Measurements from ENCODE around the gene PTPRJ.

PTPRJ gene

GRCh38 chr11:48043111-48043990 lies 63.0 kb downstream of the PTPRJ start:
- no peak for DNase-seq

- DNase-seq: no peak
These were observed 63.7 kb downstream of the PTPRJ start for GRCh38 chr11:48043991-48044512.

GRCh38 chr11:48044577-48044976 lies 64.2 kb downstream of the PTPRJ start:
- peak; percentile 83 to 88 for DNase-seq

- no peak for DNase-seq
These were observed 65.2 kb downstream of the PTPRJ start for GRCh38 chr11:48045536-48045935.

GRCh38 chr11:48047616-48048015 lies 67.3 kb downstream of the PTPRJ start:
- DNase-seq: peak; percentile 76 to 93

- no peak for DNase-seq
These were observed 68.7 kb downstream of the PTPRJ start for GRCh38 chr11:48049036-48049435.

GRCh38 chr11:48050304-48050703 lies 69.9 kb downstream of the PTPRJ start:
- DNase-seq: peak; percentile 45 to 72

GRCh38 chr11:48051217-48051830 lies 71.0 kb downstream of the PTPRJ start:
- no peak for DNase-seq

- DNase-seq: no peak
These were observed 72.1 kb downstream of the PTPRJ start for GRCh38 chr11:48052183-48053044.

- no peak for DNase-seq
These were observed 74.6 kb downstream of the PTPRJ start for GRCh38 chr11:48054994-48055291.

GRCh38 chr11:48055292-48056132 lies 75.2 kb downstream of the PTPRJ start:
- no peak for DNase-seq

GRCh38 chr11:48056325-48057183 lies 76.2 kb downstream of the PTPRJ start:
- no peak for DNase-seq

- DNase-seq: no peak
These were observed 77.7 kb downstream of the PTPRJ start for GRCh38 chr11:48058064-48058463.

- no peak for DNase-seq
These were observed 78.4 kb downstream of the PTPRJ start for GRCh38 chr11:48058788-48059187.

- DNase-seq: no peak
These were observed 82.3 kb downstream of the PTPRJ start for GRCh38 chr11:48062649-48063048.

GRCh38 chr11:48063424-48063978 lies 83.1 kb downstream of the PTPRJ start:
- peak; percentile 49 to 80 for DNase-seq

- no peak for DNase-seq
These were observed 83.9 kb downstream of the PTPRJ start for GRCh38 chr11:48064306-48064705.

GRCh38 chr11:48066881-48067800 lies 86.8 kb downstream of the PTPRJ start:
- peak; percentile 43 to 65 for DNase-seq

- no peak for DNase-seq
These were observed 92.9 kb downstream of the PTPRJ start for GRCh38 chr11:48073031-48073861.

All from inflammatory macrophage (primary cell).